ENCODE measurements around the gene NPM1.

Gene NPM1

GRCh38 chr5:171415115-171415730 is 27.6 kb downstream of the NPM1 start:
- DNase-seq, result no peak

DNA sequence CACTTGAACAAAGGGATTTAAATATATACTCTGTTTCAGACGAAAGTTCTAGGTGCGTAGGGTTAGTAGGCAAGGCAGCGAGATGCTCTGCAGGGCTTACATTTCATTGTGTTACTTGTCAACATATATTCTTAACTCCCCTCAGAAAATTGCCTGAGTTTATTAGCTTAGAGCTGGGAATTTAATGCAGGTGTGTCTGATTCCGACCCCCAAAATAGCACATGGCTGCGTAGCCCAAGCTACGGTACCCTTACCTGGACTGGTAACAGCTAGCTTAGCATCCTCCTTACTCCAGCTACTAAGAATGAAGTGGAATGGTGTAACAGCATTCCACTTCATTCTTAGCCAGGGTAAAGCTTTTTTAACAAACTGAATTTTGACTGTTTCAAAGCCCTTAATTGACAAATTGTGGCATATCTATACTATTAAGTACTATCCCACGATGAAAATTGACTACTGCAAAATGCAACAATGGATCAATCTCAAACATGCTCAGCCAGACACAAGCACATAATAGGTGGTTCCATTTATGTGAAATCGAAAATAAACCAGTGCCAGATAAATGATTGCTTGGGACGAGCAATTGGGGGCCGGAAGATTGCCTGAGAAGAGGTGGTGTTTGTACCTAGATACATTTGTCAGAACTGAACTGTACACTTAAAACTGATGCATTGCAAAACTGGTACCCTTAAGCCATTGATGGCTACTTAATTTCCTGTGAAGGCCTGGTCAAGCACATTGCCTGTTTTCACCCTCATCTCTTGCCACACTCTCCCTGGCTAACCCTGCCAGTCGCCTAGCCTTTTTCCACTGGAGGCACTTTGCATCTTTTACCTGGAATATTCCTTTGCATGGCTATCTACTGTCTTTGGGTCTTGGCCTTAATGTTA is 28.8 kb downstream of the NPM1 start:
- DNase-seq, result no peak

GRCh38 chr5:171418316-171418981 is 30.8 kb downstream of the NPM1 start:
- DNase-seq, result peak; percentile 12

- DNase-seq, result peak; percentile 26
These were observed 31.5 kb downstream of the NPM1 start, which contains the start of gene FGF18 for GRCh38 chr5:171418982-171419687. Gene FGF18, plus strand, starts transcription at chr5:171419647. Its CDS starts 553 bp downstream, at chr5:171420200.

- DNase-seq, result no peak
These were observed 32.2 kb downstream of the NPM1 start for GRCh38 chr5:171419688-171420430.

GRCh38 chr5:171420431-171421241 is 33.0 kb downstream of the NPM1 start:
- DNase-seq, result no peak

- DNase-seq, result no peak
These were observed 33.9 kb downstream of the NPM1 start for GRCh38 chr5:171421331-171422262.

GRCh38 chr5:171422495-171422894 is 34.8 kb downstream of the NPM1 start:
- DNase-seq, result no peak

DNA sequence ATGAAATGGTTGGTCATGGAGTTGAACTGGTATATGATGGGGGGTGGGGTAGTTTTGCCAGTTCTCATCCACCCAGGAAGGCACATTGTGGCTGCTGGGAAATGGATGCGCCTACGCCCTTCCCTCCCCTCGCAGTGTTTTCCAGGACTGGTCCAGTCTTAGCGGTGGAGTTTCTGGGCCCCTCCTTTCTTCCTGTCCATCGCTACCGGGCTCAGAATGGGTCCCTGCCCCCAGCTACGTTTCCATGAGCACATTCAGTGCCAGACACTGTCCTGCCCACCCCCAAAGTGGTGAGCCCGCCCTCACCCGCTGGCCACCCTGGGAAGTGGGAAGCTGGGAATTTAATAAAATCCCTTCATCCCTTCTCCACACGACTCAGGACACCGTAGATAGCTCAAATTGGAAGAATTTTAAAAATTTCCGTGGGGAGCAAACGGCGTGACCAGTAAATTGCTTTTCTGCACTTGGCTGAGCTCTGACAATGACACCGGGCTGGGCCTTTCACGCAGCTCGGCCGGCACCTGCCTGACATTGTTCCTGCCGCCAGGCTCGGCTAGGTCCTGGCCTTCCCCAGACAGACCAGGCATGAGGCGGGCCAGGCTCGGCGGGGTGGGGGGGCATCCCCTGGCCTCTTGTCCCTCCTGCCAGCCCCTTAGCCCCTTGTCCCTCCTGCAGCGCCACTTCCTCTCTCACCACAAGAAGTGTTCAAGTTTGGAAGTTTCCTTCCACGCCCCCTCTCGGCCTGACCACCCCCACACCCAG is 35.4 kb downstream of the NPM1 start:
- no peak for DNase-seq

GRCh38 chr5:171424726-171425125 is 37.1 kb downstream of the NPM1 start:
- no peak for DNase-seq

DNA sequence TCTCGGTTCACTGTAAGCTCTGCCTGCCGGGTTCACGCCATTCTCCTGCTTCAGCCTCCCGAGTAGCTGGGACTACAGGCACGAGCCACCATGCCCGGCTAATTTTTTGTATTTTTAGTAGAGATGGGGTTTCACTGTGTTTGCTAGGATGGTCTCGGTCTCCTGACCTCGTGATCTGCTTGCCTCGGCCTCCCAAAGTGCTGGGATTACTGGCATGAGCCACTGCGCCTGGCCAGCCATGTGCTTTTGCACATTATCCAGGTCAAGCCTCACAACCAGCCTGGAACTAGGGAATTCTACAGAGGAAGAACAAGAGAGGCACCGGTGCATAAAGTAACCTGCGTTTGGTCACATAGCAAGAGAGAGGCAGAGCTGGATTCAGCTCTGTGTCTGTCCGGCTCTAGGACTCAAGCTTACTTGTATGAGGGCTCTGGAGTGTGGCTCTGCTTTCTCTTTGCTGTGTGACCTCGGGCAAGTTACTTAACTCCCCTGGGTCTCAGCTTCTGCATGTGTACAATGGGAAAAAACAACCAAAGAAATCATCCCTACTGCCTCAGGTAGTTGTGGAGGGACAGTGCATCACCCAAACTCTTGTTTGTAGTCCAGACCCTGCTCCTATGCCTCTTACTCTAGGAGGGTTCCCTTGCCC is 38.1 kb downstream of the NPM1 start:
- no peak for DNase-seq

DNA sequence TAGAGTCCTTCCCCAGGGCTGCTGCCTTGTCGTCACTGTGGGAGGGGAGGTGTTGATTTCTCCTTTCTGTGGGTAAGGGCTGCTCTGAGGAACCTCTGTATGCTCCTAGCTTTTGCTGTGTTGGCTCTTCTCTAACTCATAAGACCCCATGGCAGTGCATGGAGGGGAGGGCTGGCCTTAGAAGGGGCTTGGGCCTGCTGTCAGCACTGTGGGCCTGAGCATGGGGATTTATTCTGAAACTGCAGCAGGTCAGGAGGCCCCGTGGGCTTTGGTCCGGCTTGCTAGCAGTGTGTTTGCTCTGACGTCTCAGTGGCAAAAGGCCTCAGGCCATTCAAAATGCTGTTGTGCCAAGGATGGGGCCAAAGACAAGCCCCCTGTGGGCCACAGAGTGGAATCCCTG is 38.6 kb downstream of the NPM1 start:
- no peak for DNase-seq

- no peak for DNase-seq
These were observed 39.0 kb downstream of the NPM1 start for GRCh38 chr5:171426680-171427079.

GRCh38 chr5:171427318-171428167 is 39.9 kb downstream of the NPM1 start:
- no peak for DNase-seq

DNA sequence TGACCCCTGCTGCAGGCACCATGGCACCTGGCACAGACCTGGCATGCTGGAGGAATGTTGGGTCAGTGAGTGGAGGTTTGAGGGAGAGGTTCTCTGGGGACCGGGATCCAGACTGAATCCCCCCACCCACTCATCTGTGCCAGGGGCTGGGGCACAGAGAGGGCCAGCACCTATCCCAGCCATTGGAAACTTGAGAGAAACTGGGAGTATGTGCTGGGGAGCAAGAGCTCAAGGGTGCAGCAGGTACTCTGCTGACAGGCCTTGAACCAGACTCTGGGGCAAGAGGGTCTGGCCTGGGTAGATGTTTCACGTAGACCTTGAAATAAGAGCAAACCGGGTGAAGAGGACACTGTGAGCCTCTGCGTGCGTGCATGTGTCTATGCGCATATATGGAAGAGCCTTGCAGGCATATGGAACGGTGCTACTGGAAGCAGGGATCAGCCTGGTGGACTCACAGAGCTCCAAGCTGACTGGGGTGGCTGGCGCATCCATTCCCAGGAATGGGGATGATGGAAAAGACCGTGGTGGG is 40.6 kb downstream of the NPM1 start:
- DNase-seq, result no peak

DNA sequence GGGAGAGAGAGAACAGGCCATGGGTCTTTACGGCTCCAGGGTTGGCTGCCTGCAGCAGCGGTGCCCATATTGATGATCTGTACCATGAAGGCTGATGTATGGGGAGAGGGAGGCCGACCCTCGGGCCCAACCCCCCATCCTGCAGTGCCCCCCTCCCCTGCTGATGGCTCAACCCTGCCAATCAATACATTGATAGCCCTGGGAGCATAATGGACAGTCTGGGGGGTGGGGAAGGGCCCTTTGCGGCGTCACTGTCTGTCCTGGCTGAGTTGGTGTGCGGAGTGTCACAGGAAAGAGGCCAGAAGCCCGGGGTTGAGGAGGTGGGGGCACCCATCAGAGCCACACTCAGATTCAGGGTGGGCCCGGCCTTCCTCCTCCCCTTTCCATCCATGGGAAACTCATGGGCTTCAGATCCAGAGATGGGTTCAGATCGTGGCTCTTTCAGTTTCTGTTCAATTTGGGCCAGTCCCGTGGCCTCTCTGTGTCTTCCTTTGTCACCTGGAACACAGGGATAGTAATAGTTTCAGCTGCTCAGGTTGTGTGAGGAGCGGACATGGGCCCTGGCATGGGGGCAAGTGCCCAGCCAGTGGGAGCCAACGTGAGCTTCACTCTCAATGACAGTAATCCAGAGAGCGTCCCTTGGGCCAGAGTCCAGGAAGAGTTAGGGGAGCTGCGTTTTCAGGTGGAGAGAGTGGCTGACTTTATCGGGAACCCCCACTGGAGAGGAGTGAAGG is 41.3 kb downstream of the NPM1 start:
- DNase-seq, result no peak

DNA sequence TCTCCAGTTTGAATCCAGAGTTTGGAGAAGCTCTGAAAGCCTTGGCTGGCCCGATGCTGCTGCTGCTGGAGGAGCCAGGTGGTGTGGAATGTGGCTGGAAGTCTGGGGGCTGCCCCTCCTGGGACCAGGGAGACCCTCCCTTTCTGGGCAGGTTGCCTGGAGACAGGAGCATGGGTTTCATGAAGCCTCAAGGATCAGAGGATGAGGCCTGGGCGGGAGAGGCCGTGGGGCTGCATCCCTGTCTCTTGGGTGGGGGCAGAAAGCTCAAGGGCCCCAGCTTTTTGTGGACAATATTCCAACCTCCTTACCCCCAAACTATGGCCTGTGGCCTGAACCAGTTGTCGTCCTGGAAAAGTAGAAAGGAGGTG is 41.9 kb downstream of the NPM1 start:
- no peak for DNase-seq

Data from stimulated activated naive CD4-positive, alpha-beta T cell treated with Interleukin-2 at 50 U/mL for 16 hours (primary cell).